LNCaP clone FGC (cell line): ENCODE measurements around the gene XPNPEP3.

Experiments
- DNase-seq: peaks from one replicate; pipeline ENCODE4 v3.0.0-alpha.2; 2011; ENCODE audit warnings: low read depth
- H3K4me3 ChIP-seq: 2 replicates; pipeline ENCODE4 v1.5.1; 2011; ENCODE audit warnings: mild to moderate bottlenecking, low read depth, low read length, control low read depth
- TF ChIP-seq, protein P1 (sequence below): IDR thresholded peaks from 2 replicates; pipeline ENCODE4 v1.5.1; 2012; ENCODE audit warnings: mild to moderate bottlenecking; ENCODE audit not compliant: control insufficient read depth, insufficient read depth; ENCODE audit errors: extremely low read depth

Gene XPNPEP3

DNA sequence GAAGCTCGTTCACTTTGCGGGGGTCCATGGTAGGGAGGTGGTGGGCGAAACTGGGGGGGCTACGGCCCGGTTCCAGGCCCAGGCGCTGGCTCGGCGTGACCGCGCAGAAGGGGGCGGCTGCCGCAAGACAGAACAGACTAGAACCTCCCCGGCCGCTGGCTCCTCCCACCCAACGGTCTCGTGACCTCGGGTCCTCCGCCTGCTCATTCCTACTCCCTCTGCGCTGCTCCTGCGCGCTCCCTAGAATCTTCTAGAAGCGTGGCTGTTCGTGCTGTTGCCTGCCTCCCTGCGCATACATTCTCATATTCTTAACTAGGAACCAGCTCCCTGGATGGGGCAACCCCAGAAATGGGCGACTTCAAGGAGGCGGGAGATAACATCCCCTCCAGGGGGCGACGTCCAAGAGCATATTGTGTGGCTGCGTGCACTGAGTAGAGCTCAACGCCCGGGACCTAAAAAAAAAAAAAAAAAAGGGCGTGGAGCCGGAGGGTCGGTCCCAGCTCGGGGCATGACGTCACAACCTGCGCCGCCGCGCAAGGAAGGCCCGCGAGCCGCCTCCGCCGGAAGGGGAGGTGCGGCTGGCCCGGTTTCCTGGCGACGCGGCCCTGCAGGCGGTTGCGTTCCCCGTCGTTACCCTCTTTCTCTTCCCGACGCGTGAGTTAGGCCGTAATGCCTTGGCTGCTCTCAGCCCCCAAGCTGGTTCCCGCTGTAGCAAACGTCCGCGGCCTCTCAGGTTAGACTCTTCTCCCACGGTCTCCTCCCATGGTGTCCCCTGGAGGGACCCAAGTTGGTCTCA lies at the start of gene XPNPEP3, which contains the start of gene ST13:
TSS of gene XPNPEP3 (plus strand) at position 636 of the 796 bp plus-strand sequence. CDS start at position 670, 34 bp downstream.
TSS of gene ST13 (minus strand) at position 127 of the 796 bp plus-strand sequence. CDS start at position 28, 99 bp downstream.
- TF ChIP-seq, protein P1, sequence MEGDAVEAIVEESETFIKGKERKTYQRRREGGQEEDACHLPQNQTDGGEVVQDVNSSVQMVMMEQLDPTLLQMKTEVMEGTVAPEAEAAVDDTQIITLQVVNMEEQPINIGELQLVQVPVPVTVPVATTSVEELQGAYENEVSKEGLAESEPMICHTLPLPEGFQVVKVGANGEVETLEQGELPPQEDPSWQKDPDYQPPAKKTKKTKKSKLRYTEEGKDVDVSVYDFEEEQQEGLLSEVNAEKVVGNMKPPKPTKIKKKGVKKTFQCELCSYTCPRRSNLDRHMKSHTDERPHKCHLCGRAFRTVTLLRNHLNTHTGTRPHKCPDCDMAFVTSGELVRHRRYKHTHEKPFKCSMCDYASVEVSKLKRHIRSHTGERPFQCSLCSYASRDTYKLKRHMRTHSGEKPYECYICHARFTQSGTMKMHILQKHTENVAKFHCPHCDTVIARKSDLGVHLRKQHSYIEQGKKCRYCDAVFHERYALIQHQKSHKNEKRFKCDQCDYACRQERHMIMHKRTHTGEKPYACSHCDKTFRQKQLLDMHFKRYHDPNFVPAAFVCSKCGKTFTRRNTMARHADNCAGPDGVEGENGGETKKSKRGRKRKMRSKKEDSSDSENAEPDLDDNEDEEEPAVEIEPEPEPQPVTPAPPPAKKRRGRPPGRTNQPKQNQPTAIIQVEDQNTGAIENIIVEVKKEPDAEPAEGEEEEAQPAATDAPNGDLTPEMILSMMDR: no peak
- DNase-seq: peak; percentile 86
- peak within 1 kb of the TSS; percentile 98 for H3K4me3 ChIP-seq

- DNase-seq: no peak
- H3K4me3 ChIP-seq: no peak overlapping the region
- TF ChIP-seq, protein P1: no peak
Observed at GRCh38 chr22:40808018-40808841, 48.7 kb upstream of the XPNPEP3 start.

- DNase-seq: no peak
- TF ChIP-seq, protein P1: no peak
- H3K4me3 ChIP-seq: no peak overlapping the region
Observed at GRCh38 chr22:40813912-40814315, 43.0 kb upstream of the XPNPEP3 start.

DNA sequence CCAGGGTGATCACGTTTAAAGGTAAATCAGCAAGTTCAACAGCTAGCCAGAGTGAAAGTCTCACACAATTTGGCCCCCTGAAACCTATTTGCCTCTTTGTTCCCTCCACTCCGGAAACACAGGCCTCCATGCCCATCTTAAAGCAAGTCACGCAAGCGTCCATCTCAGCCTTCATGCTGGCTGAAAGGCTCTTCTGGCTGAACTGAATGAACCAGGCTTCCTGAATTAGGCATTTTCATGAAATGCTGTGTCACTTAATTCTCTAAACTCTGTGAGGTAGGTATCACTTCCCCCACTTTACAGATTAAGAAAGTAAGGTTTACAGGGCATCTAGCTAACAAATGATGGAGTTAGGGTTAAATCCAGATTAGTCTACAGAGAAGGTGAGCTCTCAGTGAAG lies 39.2 kb upstream of the XPNPEP3 start:
- TF ChIP-seq, protein P1: no peak
- no peak for DNase-seq
- H3K4me3 ChIP-seq: peak overlapping the region; percentile 93

- no peak for DNase-seq
- TF ChIP-seq, protein P1: no peak
- peak overlapping the region; percentile 93 for H3K4me3 ChIP-seq
Observed at GRCh38 chr22:40818192-40818746, 38.7 kb upstream of the XPNPEP3 start.

DNA sequence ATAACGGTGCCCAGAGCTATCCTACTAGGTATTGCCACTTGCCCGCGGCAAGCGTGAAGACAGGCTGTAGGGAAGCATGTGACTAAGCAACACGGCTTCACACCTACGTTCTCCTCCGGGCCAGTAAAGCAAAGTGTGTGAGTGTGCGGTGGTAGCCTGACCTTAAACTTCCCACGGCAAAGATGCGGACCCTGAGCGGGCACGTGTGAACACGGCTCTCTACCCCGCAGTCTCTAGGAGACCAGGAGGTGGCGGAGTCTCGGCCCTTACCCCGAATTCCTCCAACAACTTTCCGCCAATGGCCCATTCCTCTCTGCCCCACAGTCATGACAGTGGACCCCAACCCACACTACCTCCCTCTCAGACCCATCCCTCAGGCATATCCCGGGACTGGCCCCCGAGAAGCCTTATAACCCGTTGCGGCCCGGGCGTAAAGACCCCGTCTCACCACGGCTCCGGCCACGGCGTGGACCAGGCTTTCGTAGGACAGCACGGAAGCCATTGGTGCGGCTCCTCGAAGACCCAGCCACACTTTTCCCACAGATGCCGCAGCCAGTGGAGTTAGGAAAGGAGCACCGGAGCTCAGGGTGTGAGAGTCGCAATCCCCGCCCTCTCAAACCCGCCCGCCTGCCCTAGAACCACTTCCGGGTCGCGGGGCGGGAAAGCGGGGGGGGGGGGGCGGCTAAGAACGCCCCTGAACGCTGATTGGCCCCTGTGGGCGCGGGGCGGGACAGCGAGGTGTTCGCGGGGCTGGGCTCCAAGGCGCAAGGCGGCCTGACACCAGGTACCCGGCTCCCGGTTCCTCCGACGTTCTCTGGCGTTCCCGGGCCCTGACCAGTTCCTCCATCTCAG lies 38.0 kb upstream of the XPNPEP3 start, which contains the start of gene SLC25A17:
TSS of gene SLC25A17 (minus strand) at position 600 of the 852 bp plus-strand sequence. CDS start at position 502, 98 bp downstream.
- H3K4me3 ChIP-seq: peak within 1 kb of the TSS; percentile 93
- DNase-seq: peak; percentile 59
- TF ChIP-seq, protein P1: 0 out of 2 replicates have a peak, but pooled peaks have one; percentile 27
